Measurements from ENCODE around the gene RNU5D-1. TPM values are rescaled to one million over a fixed set of nuclear protein-coding genes. Genes with fewer than 3 reads are reported as not detected.
"Not testable (repeated sequence)": the region's sequence is repeated elsewhere in the genome, so short reads cannot be mapped to it uniquely, and the experiment has no call there.

Gene RNU5D-1
- total and polyA plus RNA-seq, 12 donors, result not detected

GRCh38 chr1:44775078-44775929 lies 44.3 kb upstream of the RNU5D-1 start, which contains the start of gene RPS8:
Gene RPS8 (plus strand): TSS chr1:44775540. CDS start chr1:44775597, 57 bp downstream.
- H3K4me3 ChIP-seq, result peak within 1 kb of the TSS; percentile 13 to 97 (median 80)
- TF ChIP-seq POLR2A (IDR thresholded peaks at IDR 0.05) (peak; percentile 91 to 97), CTCF (IDR thresholded peaks at IDR 0.05) (no peak)
- no peaks in the 10 kb centered on the region for H3K9me3 ChIP-seq (replicated peaks in 1 of 3)
- peaks cover 0 to 36% of the 10 kb centered on the region in 2 donors for H3K36me3 ChIP-seq (replicated peaks in 1 of 2)
- peaks cover 21 to 33% of the 10 kb centered on the region in 2 donors for H3K4me1 ChIP-seq (replicated peaks in 1 of 2)
- intact Hi-C loops (cut with DNase I), result loop anchor here in 1 of 2 donors (5.0 kb wide), 1 partner anchor 33 kb away; no protein-coding TSS in a partner anchor
- DNase-seq, result peak; percentile 91 to 98 (median 94)
- 0 to 1% (median 1%) methylated on average over 27 to 65 of the region's 65 CpGs for WGBS, 4 donors
- no peaks in the 10 kb centered on the region for H3K27me3 ChIP-seq
- H3K27ac ChIP-seq, result peak within 1 kb of the TSS; percentile 94 to 99 (median 97)

GRCh38 chr1:44766421-44766820 lies 35.5 kb upstream of the RNU5D-1 start:
- DNase-seq; H3K9me3 ChIP-seq (replicated peaks in 1 of 3); H3K27me3 ChIP-seq; H3K36me3 ChIP-seq (replicated peaks in 1 of 2); H3K27ac ChIP-seq; intact Hi-C loops (cut with DNase I); H3K4me3 ChIP-seq; H3K4me1 ChIP-seq (replicated peaks in 1 of 2): not testable (repeated sequence)
- 92 to 95% (median 93%) methylated on average over 6 of the region's 6 CpGs for WGBS, 4 donors

- H3K4me1 ChIP-seq (replicated peaks in 1 of 2), result no peaks in the 10 kb centered on the region
- H3K4me3 ChIP-seq, result no peak overlapping the region
- DNase-seq, result no peak
- no peaks in the 10 kb centered on the region for H3K27me3 ChIP-seq
- no peak overlapping the region for H3K27ac ChIP-seq
- intact Hi-C loops (cut with DNase I), result no loop called here
- WGBS, 4 donors, result 71 to 79% (median 74%) methylated on average over 3 of the region's 3 CpGs
- no peaks in the 10 kb centered on the region for H3K36me3 ChIP-seq (replicated peaks in 1 of 2)
- TF ChIP-seq POLR2A (IDR thresholded peaks at IDR 0.05) (no peak), CTCF (IDR thresholded peaks at IDR 0.05) (no peak)
- H3K9me3 ChIP-seq (replicated peaks in 1 of 3), result no peaks in the 10 kb centered on the region
These were observed 29.9 kb upstream of the RNU5D-1 start for GRCh38 chr1:44760876-44761275.

GRCh38 chr1:44759077-44759476 lies 28.1 kb upstream of the RNU5D-1 start:
- Histone ChIP-seq H3K4me1 (replicated peaks in 1 of 2) (no peaks in the 10 kb centered on the region), H3K27me3 (no peaks in the 10 kb centered on the region), H3K4me3 (no peak overlapping the region), H3K9me3 (replicated peaks in 1 of 3) (no peaks in the 10 kb centered on the region), H3K36me3 (replicated peaks in 1 of 2) (no peaks in the 10 kb centered on the region), H3K27ac (no peak overlapping the region)
- intact Hi-C loops (cut with DNase I), result no loop called here
- no peak for DNase-seq
- 89 to 95% (median 91%) methylated on average over 10 to 11 of the region's 11 CpGs for WGBS, 4 donors
- TF ChIP-seq CTCF (IDR thresholded peaks at IDR 0.05) (no peak), POLR2A (IDR thresholded peaks at IDR 0.05) (no peak)

Data from adrenal gland (tissue), 12 donors.